Skeletal muscle cell (primary cell): ENCODE measurements around the gene REPS1.
"Not testable (repeated sequence)": the region's sequence is repeated elsewhere in the genome, so short reads cannot be mapped to it uniquely, and the experiment has no call there.

Experiments
- DNase-seq: peaks from one replicate; pipeline ENCODE4 v3.0.0-alpha.2; 2010; ENCODE audit warnings: low read depth
- H3K4me3 ChIP-seq: 2 replicates; pipeline ENCODE4 v1.5.1; 2011; ENCODE audit warnings: low read depth, mild to moderate bottlenecking, control low read depth, low read length, moderate library complexity

Gene REPS1

GRCh38 chr6:139008117-139008516, 20.1 kb upstream of the REPS1 start:
- no peak for DNase-seq
- no peak overlapping the region for H3K4me3 ChIP-seq

- H3K4me3 ChIP-seq, result no peak overlapping the region
- DNase-seq, result no peak
Measured at GRCh38 chr6:139007428-139007827, 19.4 kb upstream of the REPS1 start.

- H3K4me3 ChIP-seq, result no peak overlapping the region
- no peak for DNase-seq
Measured at GRCh38 chr6:139006477-139006876, 18.4 kb upstream of the REPS1 start.

GRCh38 chr6:139003751-139004150, 15.7 kb upstream of the REPS1 start:
- no peak for DNase-seq
- no peak overlapping the region for H3K4me3 ChIP-seq

GRCh38 chr6:138999949-139000725, 12.1 kb upstream of the REPS1 start:
- DNase-seq, result no peak

GRCh38 chr6:138997136-138997535, 9.1 kb upstream of the REPS1 start:
- H3K4me3 ChIP-seq, result no peak overlapping the region
- DNase-seq, result no peak

More at GRCh38 chr6:138999949-139000725, 12.1 kb upstream of the REPS1 start:
- no peak overlapping the region for H3K4me3 ChIP-seq

- no peak overlapping the region for H3K4me3 ChIP-seq
- no peak for DNase-seq
Measured at GRCh38 chr6:138996524-138996923, 8.5 kb upstream of the REPS1 start.

- not testable (repeated sequence) for H3K4me3 ChIP-seq, DNase-seq
Measured at GRCh38 chr6:138993410-138993809, 5.4 kb upstream of the REPS1 start.

GRCh38 chr6:138992965-138993364, 4.9 kb upstream of the REPS1 start:
- H3K4me3 ChIP-seq, DNase-seq: not testable (repeated sequence)

GRCh38 chr6:138991206-138991605, 3.2 kb upstream of the REPS1 start:
- no peak overlapping the region for H3K4me3 ChIP-seq
- DNase-seq, result no peak

- DNase-seq, result no peak
- H3K4me3 ChIP-seq, result no peak overlapping the region
Measured at GRCh38 chr6:138989098-138989983, 1.3 kb upstream of the REPS1 start.

- no peak for DNase-seq
- H3K4me3 ChIP-seq, result peak overlapping the region; percentile 84
Measured at GRCh38 chr6:138988469-138988834, 399 bp upstream of the REPS1 start.

- peak overlapping the region; percentile 84 for H3K4me3 ChIP-seq
- no peak for DNase-seq
Measured at GRCh38 chr6:138987080-138987642, 892 bp downstream of the REPS1 start.

GRCh38 chr6:138986578-138986977, 1.5 kb downstream of the REPS1 start:
- H3K4me3 ChIP-seq, result peak overlapping the region; percentile 84
- no peak for DNase-seq

GRCh38 chr6:138981416-138981815, 6.6 kb downstream of the REPS1 start:
- no peak overlapping the region for H3K4me3 ChIP-seq
- DNase-seq, result no peak

- H3K4me3 ChIP-seq, result no peak overlapping the region
- no peak for DNase-seq
Measured at GRCh38 chr6:138979813-138980668, 8.0 kb downstream of the REPS1 start.

GRCh38 chr6:138979365-138979764, 8.7 kb downstream of the REPS1 start:
- no peak for DNase-seq
- H3K4me3 ChIP-seq, result no peak overlapping the region

- no peak for DNase-seq
- no peak overlapping the region for H3K4me3 ChIP-seq
Measured at GRCh38 chr6:138978229-138978628, 9.8 kb downstream of the REPS1 start.

GRCh38 chr6:138977646-138978167, 10.3 kb downstream of the REPS1 start:
- no peak for DNase-seq
- H3K4me3 ChIP-seq, result no peak overlapping the region
